GM19468 (cell line): ENCODE results near the gene CILP2.

Experiments
- ATAC-seq: cut with Tn5 transposase; IDR thresholded peaks from one replicate; pipeline ENCODE4 v1.9.1; 2021; ENCODE audit warnings: mild to moderate bottlenecking, moderate library complexity, moderate number of reproducible peaks; ENCODE audit not compliant: unreplicated experiment; ENCODE audit errors: extremely low read depth

Gene CILP2

GRCh38 chr19:19527674-19528625 is 10.1 kb upstream of the CILP2 start:
- no peak for ATAC-seq

GRCh38 chr19:19528721-19529490 is 9.2 kb upstream of the CILP2 start, which contains the start of gene YJEFN3:
Gene YJEFN3 (plus strand): TSS chr19:19528911. CDS start chr19:19528933, 22 bp downstream.
- ATAC-seq: no peak

GRCh38 chr19:19529783-19530422 is 8.2 kb upstream of the CILP2 start:
- no peak for ATAC-seq

- ATAC-seq: no peak
Measured at GRCh38 chr19:19530423-19530804, 7.7 kb upstream of the CILP2 start.

- ATAC-seq: no peak
Measured at GRCh38 chr19:19530889-19531288, 7.2 kb upstream of the CILP2 start.

GRCh38 chr19:19531951-19532805 is 5.9 kb upstream of the CILP2 start:
- ATAC-seq: no peak

GRCh38 chr19:19532806-19533701 is 5.0 kb upstream of the CILP2 start:
- ATAC-seq: no peak

- no peak for ATAC-seq
Measured at GRCh38 chr19:19533841-19534240, 4.2 kb upstream of the CILP2 start.

- no peak for ATAC-seq
Measured at GRCh38 chr19:19534556-19535265, 3.4 kb upstream of the CILP2 start.

GRCh38 chr19:19535311-19536191 is 2.5 kb upstream of the CILP2 start:
- ATAC-seq: no peak

GRCh38 chr19:19537075-19538048 is 703 bp upstream of the CILP2 start:
- ATAC-seq: no peak

GRCh38 chr19:19538785-19539166 is 711 bp downstream of the CILP2 start:
- ATAC-seq: no peak

- ATAC-seq: no peak
Measured at GRCh38 chr19:19539698-19540063, 1.6 kb downstream of the CILP2 start.

- ATAC-seq: no peak
Measured at GRCh38 chr19:19540064-19540714, 2.1 kb downstream of the CILP2 start.

- ATAC-seq: no peak
Measured at GRCh38 chr19:19540715-19541515, 2.9 kb downstream of the CILP2 start.
